Testis (tissue), 3 donors: ENCODE results near the gene SDK1. TPM values are rescaled to one million over a fixed set of nuclear protein-coding genes. Genes with fewer than 3 reads are reported as not detected.

Source experiments
- DNase-seq: peaks from one replicate; pipeline ENCODE4 v3.0.0-alpha.2; 2019
- H3K27ac ChIP-seq, 2 donors: fragments of 200-600 bp; sonication (generic); one replicate each; pipeline ENCODE4 v1.5.1; 2019
- H3K27me3 ChIP-seq: fragments of 200-600 bp; sonication (generic); one replicate; pipeline ENCODE4 v1.5.1; 2019
- H3K36me3 ChIP-seq: fragments of 200-600 bp; sonication (generic); one replicate; pipeline ENCODE4 v1.5.1; 2017; ENCODE audit warnings: low read depth; ENCODE audit errors: missing control alignments
- H3K4me1 ChIP-seq: fragments of 200-600 bp; sonication (generic); one replicate; pipeline ENCODE4 v1.5.1; 2019
- H3K4me3 ChIP-seq, 2 donors: fragments of 200-600 bp; sonication (generic); one replicate each; pipeline ENCODE4 v1.5.1; 2017 to 2019
- H3K9me3 ChIP-seq: fragments of 200-600 bp; sonication (generic); one replicate; pipeline ENCODE4 v1.5.1; 2017
- POLR2A ChIP-seq: fragments of 450-650 bp; IDR thresholded peaks from one replicate; pipeline ENCODE4 v1.6.1; 2017; ENCODE audit warnings: antibody characterized with exemption, mild to moderate bottlenecking, moderate library complexity
- WGBS, 2 donors: methylation state at CpG; one replicate each; pipeline ENCODE4 v1.1.5; 2018; 5-methylcytosine and 5-hydroxymethylcytosine counted together
- intact Hi-C: fragments of 100-400 bp; cut with DNase I; formaldehyde crosslinking; loops from one replicate; pipeline ENCODE4 v1.15.1; 2023; ENCODE audit warnings: low total_unique reads
- polyA plus RNA-seq: library from polyadenylated mRNA; stranded (reverse); fragments of 350-450 nt; fragmentation: Illumina TruSeq; extraction: RNeasy Lipid Tissue Mini Kit (QIAGEN cat#74804); gene quantifications from one replicate; pipeline ENCODE4 v1.2.3, GENCODE V29; 2014; ENCODE audit warnings: low read depth, low replicate concordance; ENCODE audit not compliant: insufficient read depth
- total RNA-seq, 2 donors: library from RNA; depleted of rRNA; stranded (reverse); fragments of >200 nt; gene quantifications; one replicate each; pipeline ENCODE4 v1.2.3, GENCODE V29; 2016
- TF ChIP-seq, protein P1 (sequence below), 3 experiments: fragments of 450-650 bp in 2 of 3; fragments of 200-600 bp in 1 of 3; sonication (generic) in 1 of 3; IDR thresholded peaks; one replicate each; pipeline ENCODE4 v1.5.1; 2016 to 2019; ENCODE audit warnings: antibody characterized with exemption in 3 of 3, mild to moderate bottlenecking in 2 of 3, moderate library complexity in 1 of 3

Gene SDK1
- total and polyA plus RNA-seq, 3 donors from 2014 or later = 20.0 to 36.2 (median 24.9) TPM

GRCh38 chr7:4072161-4072925, 771.3 kb downstream of the SDK1 start:
- TF ChIP-seq, protein P1, sequence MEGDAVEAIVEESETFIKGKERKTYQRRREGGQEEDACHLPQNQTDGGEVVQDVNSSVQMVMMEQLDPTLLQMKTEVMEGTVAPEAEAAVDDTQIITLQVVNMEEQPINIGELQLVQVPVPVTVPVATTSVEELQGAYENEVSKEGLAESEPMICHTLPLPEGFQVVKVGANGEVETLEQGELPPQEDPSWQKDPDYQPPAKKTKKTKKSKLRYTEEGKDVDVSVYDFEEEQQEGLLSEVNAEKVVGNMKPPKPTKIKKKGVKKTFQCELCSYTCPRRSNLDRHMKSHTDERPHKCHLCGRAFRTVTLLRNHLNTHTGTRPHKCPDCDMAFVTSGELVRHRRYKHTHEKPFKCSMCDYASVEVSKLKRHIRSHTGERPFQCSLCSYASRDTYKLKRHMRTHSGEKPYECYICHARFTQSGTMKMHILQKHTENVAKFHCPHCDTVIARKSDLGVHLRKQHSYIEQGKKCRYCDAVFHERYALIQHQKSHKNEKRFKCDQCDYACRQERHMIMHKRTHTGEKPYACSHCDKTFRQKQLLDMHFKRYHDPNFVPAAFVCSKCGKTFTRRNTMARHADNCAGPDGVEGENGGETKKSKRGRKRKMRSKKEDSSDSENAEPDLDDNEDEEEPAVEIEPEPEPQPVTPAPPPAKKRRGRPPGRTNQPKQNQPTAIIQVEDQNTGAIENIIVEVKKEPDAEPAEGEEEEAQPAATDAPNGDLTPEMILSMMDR (IDR thresholded peaks at IDR 0.05) = no peak
- no peak for TF ChIP-seq POLR2A
- intact Hi-C loops = no loop called here
- WGBS, 2 donors = 84 to 88% methylated on average over 17 to 20 of the region's 20 CpGs

GRCh38 chr7:4073052-4073451, 772.0 kb downstream of the SDK1 start:
- H3K27me3 ChIP-seq = no peaks in the 10 kb centered on the region
- TF ChIP-seq, protein P1 (IDR thresholded peaks at IDR 0.05) = no peak
- no peak for TF ChIP-seq POLR2A
- 83 to 91% methylated on average over 10 of the region's 10 CpGs for WGBS, 2 donors
- DNase-seq = no peak
- H3K4me3 ChIP-seq = no peak overlapping the region
- intact Hi-C loops = no loop called here
- H3K36me3 ChIP-seq = no peaks in the 10 kb centered on the region
- no peak overlapping the region for H3K27ac ChIP-seq
- H3K9me3 ChIP-seq = no peaks in the 10 kb centered on the region
- no peaks in the 10 kb centered on the region for H3K4me1 ChIP-seq

More at GRCh38 chr7:4072161-4072925, 771.3 kb downstream of the SDK1 start:
- H3K36me3 ChIP-seq = no peaks in the 10 kb centered on the region
- no peak for DNase-seq
- H3K27me3 ChIP-seq = no peaks in the 10 kb centered on the region
- H3K4me1 ChIP-seq = no peaks in the 10 kb centered on the region
- H3K27ac ChIP-seq = no peak overlapping the region
- no peaks in the 10 kb centered on the region for H3K9me3 ChIP-seq
- no peak overlapping the region for H3K4me3 ChIP-seq

GRCh38 chr7:4073750-4074149, 772.7 kb downstream of the SDK1 start:
- Histone ChIP-seq H3K27ac (no peak overlapping the region), H3K9me3 (no peaks in the 10 kb centered on the region), H3K36me3 (no peaks in the 10 kb centered on the region), H3K27me3 (no peaks in the 10 kb centered on the region), H3K4me3 (no peak overlapping the region), H3K4me1 (no peaks in the 10 kb centered on the region)
- 84 to 88% methylated on average over 10 to 13 of the region's 13 CpGs for WGBS, 2 donors
- TF ChIP-seq POLR2A = no peak
- TF ChIP-seq, protein P1 (IDR thresholded peaks at IDR 0.05) = no peak
- DNase-seq = no peak
- intact Hi-C loops = no loop called here

DNA sequence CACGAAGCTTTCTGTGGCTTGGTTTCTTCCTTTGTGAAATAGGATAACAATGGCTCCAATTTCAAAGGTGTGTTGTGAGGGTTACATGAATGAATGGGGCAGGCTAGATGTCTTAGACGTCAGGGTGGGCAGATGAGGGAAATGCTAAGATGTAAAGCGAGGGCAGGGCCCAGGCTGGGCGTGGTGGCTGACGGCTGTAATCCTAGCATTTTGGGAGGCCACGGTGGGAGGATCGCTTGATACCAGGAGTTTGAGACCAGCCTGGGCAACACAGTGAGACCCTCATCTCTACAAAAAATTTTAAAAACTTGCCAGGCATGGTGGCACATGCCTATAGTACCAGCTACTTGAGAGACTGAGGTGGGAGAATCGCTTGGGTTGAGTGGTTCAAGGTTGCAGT, 773.4 kb downstream of the SDK1 start:
- Histone ChIP-seq H3K27ac (no peak overlapping the region), H3K4me1 (no peaks in the 10 kb centered on the region), H3K9me3 (no peaks in the 10 kb centered on the region), H3K4me3 (no peak overlapping the region), H3K27me3 (no peaks in the 10 kb centered on the region), H3K36me3 (no peaks in the 10 kb centered on the region)
- WGBS, 2 donors = 92 to 93% methylated on average over 7 to 8 of the region's 8 CpGs
- intact Hi-C loops = no loop called here
- DNase-seq = no peak
- TF ChIP-seq, protein P1 (IDR thresholded peaks at IDR 0.05) = no peak
- TF ChIP-seq POLR2A = no peak

- WGBS, 2 donors = 91 to 94% methylated on average over 3 to 8 of the region's 8 CpGs
- H3K9me3 ChIP-seq = no peaks in the 10 kb centered on the region
- no peak for DNase-seq
- H3K4me3 ChIP-seq = no peak overlapping the region
- H3K27ac ChIP-seq = no peak overlapping the region
- H3K36me3 ChIP-seq = no peaks in the 10 kb centered on the region
- H3K4me1 ChIP-seq = no peaks in the 10 kb centered on the region
- intact Hi-C loops = no loop called here
- TF ChIP-seq POLR2A = no peak
- TF ChIP-seq, protein P1 (IDR thresholded peaks at IDR 0.05) = no peak
- no peaks in the 10 kb centered on the region for H3K27me3 ChIP-seq
Observed at GRCh38 chr7:4074994-4075393, 773.9 kb downstream of the SDK1 start.
